GM23338 (cell line): ENCODE measurements around the gene TMPRSS2. TPM values are rescaled to one million over a fixed set of nuclear protein-coding genes. Genes with fewer than 3 reads are reported as not detected.

Experiments used
- ATAC-seq: fragments of 200-7000 bp; cut with Tn5 transposase; 3 replicates; pipeline ENCODE4 v1.9.1; 2020
- DNase-seq: peaks from one replicate; pipeline ENCODE4 v3.0.0-alpha.2; 2015; ENCODE audit warnings: low spot score
- H2AFZ ChIP-seq: fragments of 200-600 bp; sonication (generic); 2 replicates; pipeline ENCODE4 v1.8.0; 2016; ENCODE audit warnings: antibody characterized with exemption, mild to moderate bottlenecking, moderate library complexity
- H3F3A ChIP-seq: fragments of 200-600 bp; sonication (generic); replicated peaks from 2 replicates; pipeline ENCODE4 v1.8.0; 2017; ENCODE audit warnings: antibody characterized with exemption, mixed run types, low read depth
- H3K27ac ChIP-seq: fragments of 200-600 bp; sonication (generic); 2 replicates; pipeline ENCODE4 v1.6.1; 2016; ENCODE audit warnings: low read depth
- H3K27me3 ChIP-seq: fragments of 200-600 bp; sonication (generic); 2 replicates; pipeline ENCODE4 v1.8.0; 2016; ENCODE audit warnings: mild to moderate bottlenecking, mixed run types, moderate library complexity; ENCODE audit not compliant: insufficient read depth
- H3K36me3 ChIP-seq: fragments of 200-600 bp; sonication (generic); 2 replicates; pipeline ENCODE4 v1.8.0; 2016; ENCODE audit warnings: mild to moderate bottlenecking; ENCODE audit not compliant: insufficient read depth
- H3K4me1 ChIP-seq: fragments of 200-600 bp; sonication (generic); 2 replicates; pipeline ENCODE4 v1.8.0; 2016; ENCODE audit warnings: mild to moderate bottlenecking, moderate library complexity; ENCODE audit not compliant: insufficient read depth
- H3K4me2 ChIP-seq: fragments of 200-600 bp; sonication (generic); 2 replicates; pipeline ENCODE4 v1.7.1; 2017; ENCODE audit warnings: mixed run types
- H3K4me3 ChIP-seq: fragments of 200-600 bp; sonication (generic); 2 replicates; pipeline ENCODE4 v1.6.1; 2016; ENCODE audit warnings: mixed run types
- H3K79me2 ChIP-seq: fragments of 200-600 bp; sonication (generic); replicated peaks from 2 replicates; pipeline ENCODE4 v1.8.0; 2017; ENCODE audit warnings: mild to moderate bottlenecking; ENCODE audit not compliant: insufficient read depth
- H3K9me2 ChIP-seq: fragments of 200-600 bp; sonication (generic); 2 replicates; pipeline ENCODE4 v1.8.0; 2017; ENCODE audit not compliant: insufficient read depth
- H4K20me1 ChIP-seq: fragments of 200-600 bp; sonication (generic); replicated peaks from 2 replicates; pipeline ENCODE4 v1.8.0; 2017; ENCODE audit warnings: mild to moderate bottlenecking; ENCODE audit not compliant: insufficient read depth
- H3K27ac Mint-ChIP-seq: 2 replicates; pipeline ENCODE4 v1.8.0; 2020; ENCODE audit warnings: inconsistent platforms, mild to moderate bottlenecking, moderate library complexity, mixed read lengths
- H3K27me3 Mint-ChIP-seq: 3 replicates; pipeline ENCODE4 v1.8.0; 2022; ENCODE audit warnings: low read depth, mild to moderate bottlenecking, moderate library complexity, mixed read lengths, inconsistent platforms; ENCODE audit not compliant: insufficient read depth, poor library complexity
- H3K36me3 Mint-ChIP-seq: 3 replicates; pipeline ENCODE4 v1.8.0; 2021; ENCODE audit warnings: low read depth, mild to moderate bottlenecking, inconsistent platforms, moderate library complexity, mixed read lengths
- H3K4me1 Mint-ChIP-seq: 3 replicates; pipeline ENCODE4 v1.8.0; 2020; ENCODE audit warnings: mild to moderate bottlenecking, inconsistent platforms, mixed read lengths
- H3K4me3 Mint-ChIP-seq: 3 replicates; pipeline ENCODE4 v1.8.0; 2021; ENCODE audit warnings: moderate library complexity, mild to moderate bottlenecking, inconsistent platforms, mixed read lengths
- H3K9me3 Mint-ChIP-seq: 3 replicates; pipeline ENCODE4 v1.8.0; 2020; ENCODE audit warnings: moderate library complexity, mild to moderate bottlenecking, inconsistent platforms, mixed read lengths
- CREB1 ChIP-seq: fragments of 250-450 bp; sonication (Bioruptor Pico); IDR thresholded peaks from 2 replicates; pipeline ENCODE4 v1.5.0; 2020; ENCODE audit warnings: low read depth, mild to moderate bottlenecking, moderate library complexity
- CTCF ChIP-seq, 2 experiments: fragments of 200-600 bp in 1 of 2; sonication (generic) in 1 of 2; conservative IDR thresholded peaks; 2 replicates each; pipeline versions ENCODE4 v1.5.1 to v1.6.1; 2016 to 2017; ENCODE audit warnings: antibody characterized with exemption in 2 of 2, low read depth in 2 of 2, mild to moderate bottlenecking in 2 of 2, moderate library complexity in 1 of 2
- ETS1 ChIP-seq: IDR thresholded peaks from 2 replicates; pipeline ENCODE4 v1.6.1; 2016; ENCODE audit warnings: antibody characterized with exemption
- EZH2 ChIP-seq: fragments of 200-600 bp; sonication (generic); IDR thresholded peaks from one replicate; pipeline ENCODE4 v1.8.0; 2017; ENCODE audit warnings: antibody characterized with exemption, mild to moderate bottlenecking, low read depth; ENCODE audit not compliant: unreplicated experiment
- EZH2phosphoT487 ChIP-seq: fragments of 200-600 bp; sonication (generic); IDR thresholded peaks from one replicate; pipeline ENCODE4 v1.8.1; 2018; ENCODE audit warnings: antibody characterized with exemption; ENCODE audit not compliant: unreplicated experiment
- JUNB ChIP-seq: IDR thresholded peaks from one replicate; pipeline ENCODE4 v1.6.1; 2016; ENCODE audit warnings: antibody characterized with exemption; ENCODE audit not compliant: unreplicated experiment
- NANOG ChIP-seq: IDR thresholded peaks from 2 replicates; pipeline ENCODE4 v1.6.1; 2016; ENCODE audit warnings: antibody characterized with exemption, borderline replicate concordance
- POLR2AphosphoS5 ChIP-seq: IDR thresholded peaks from 2 replicates; pipeline ENCODE4 v1.6.1; 2016; ENCODE audit warnings: antibody characterized with exemption, low read depth
- REST ChIP-seq: IDR thresholded peaks from one replicate; pipeline ENCODE4 v1.6.1; 2018; ENCODE audit warnings: antibody characterized with exemption; ENCODE audit not compliant: unreplicated experiment
- STAT1 ChIP-seq: IDR thresholded peaks from one replicate; pipeline ENCODE4 v1.6.1; 2016; ENCODE audit warnings: antibody characterized with exemption; ENCODE audit not compliant: unreplicated experiment
- ZNF114 ChIP-seq: fragments of 250-450 bp; sonication (Bioruptor Pico); IDR thresholded peaks from 2 replicates; pipeline ENCODE4 v1.5.0; 2020; ENCODE audit warnings: mild to moderate bottlenecking, moderate library complexity
- ZNF331 ChIP-seq: fragments of 250-450 bp; sonication (Bioruptor Pico); IDR thresholded peaks from 2 replicates; pipeline ENCODE4 v1.5.0; 2020; ENCODE audit warnings: low read depth, mild to moderate bottlenecking, moderate library complexity
- ZNF462 ChIP-seq: fragments of 250-450 bp; sonication (Bioruptor Pico); IDR thresholded peaks from 2 replicates; pipeline ENCODE4 v1.5.0; 2020; ENCODE audit warnings: mild to moderate bottlenecking, moderate library complexity
- polyA plus RNA-seq: library from polyadenylated mRNA; unstranded; fragments of >200 nt; fragmentation: Nextera tagmentation; extraction: Ambion mirVana; gene quantifications from 2 replicates; pipeline ENCODE4 v1.2.1, GENCODE V29; 2016
- total RNA-seq: library from RNA; depleted of rRNA; stranded (reverse); fragments of >200 nt; shearing (Covaris generic); gene quantifications from 2 replicates; pipeline ENCODE4 v1.2.3, GENCODE V29; 2014

TMPRSS2 gene
- total and polyA plus RNA-seq, 2 experiments from 2014 or later = 2.3 to 4.9 TPM

- Histone ChIP-seq H3K9me2 (no peaks in the 10 kb centered on the region), H3K27me3 (no peaks in the 10 kb centered on the region), H3F3A (no peaks in the 10 kb centered on the region), H3K4me3 (no peak overlapping the region), H3K36me3 (no peaks in the 10 kb centered on the region), H3K4me2 (no peak overlapping the region), H3K27ac (no peak overlapping the region), H4K20me1 (no peaks in the 10 kb centered on the region), H3K4me1 (no peaks in the 10 kb centered on the region), H2AFZ (no peak overlapping the region), H3K79me2 (no peaks in the 10 kb centered on the region)
- Mint-ChIP-seq H3K4me1 (peaks cover 6% of the 10 kb centered on the region; the same call in 2 of the 3 replicates), H3K36me3 (no peaks in the 10 kb centered on the region), H3K27ac (no peak overlapping the region), H3K27me3 (no peaks in the 10 kb centered on the region), H3K9me3 (no peaks in the 10 kb centered on the region; the same call in 2 of the 3 replicates), H3K4me3 (no peak overlapping the region)
- TF ChIP-seq STAT1 (no peak), REST (no peak), NANOG (no peak), CTCF (conservative IDR thresholded peaks at IDR 0.05; ENCODE audit: low read depth in 2 of 2) (no peak), ZNF331 (CRISPR knock-in tag) (no peak), EZH2phosphoT487 (no peak), CREB1 (no peak), ZNF114 (no peak), ETS1 (no peak), POLR2AphosphoS5 (no peak), EZH2 (no peak), ZNF462 (CRISPR knock-in tag) (no peak), JUNB (no peak)
- ATAC-seq = no peak
- DNase-seq = no peak
These were observed 47.1 kb upstream of the TMPRSS2 start for GRCh38 chr21:41555057-41555456.
